Measurements from ENCODE around the gene FAM81B.

Gene FAM81B

GRCh38 chr5:95441636-95442035 is 50.5 kb downstream of the FAM81B start:
- TF ChIP-seq POLR2AphosphoS5 (IDR thresholded peaks at IDR 0.05; ENCODE audit: low read depth, low read length) (no peak), POLR2A (IDR thresholded peaks at IDR 0.05; ENCODE audit: low read depth, low read length) (no peak), TAF1 (IDR thresholded peaks at IDR 0.05; ENCODE audit: borderline replicate concordance, low read depth, low read length) (no peak)
- FAIRE-seq, result no peak
- no peak for DNase-seq (ENCODE audit: insufficient read length)

GRCh38 chr5:95445442-95445841 is 54.3 kb downstream of the FAM81B start:
- TF ChIP-seq TAF1 (IDR thresholded peaks at IDR 0.05; ENCODE audit: borderline replicate concordance, low read depth, low read length) (no peak), POLR2A (IDR thresholded peaks at IDR 0.05; ENCODE audit: low read depth, low read length) (no peak), POLR2AphosphoS5 (IDR thresholded peaks at IDR 0.05; ENCODE audit: low read depth, low read length) (no peak)
- FAIRE-seq, result no peak
- no peak for DNase-seq (ENCODE audit: insufficient read length)

GRCh38 chr5:95445995-95446394 is 54.8 kb downstream of the FAM81B start:
- no peak for TF ChIP-seq POLR2A (IDR thresholded peaks at IDR 0.05; ENCODE audit: low read depth, low read length)
- FAIRE-seq (no peak), DNase-seq (ENCODE audit: insufficient read length) (no peak)

GRCh38 chr5:95446560-95447221 is 55.5 kb downstream of the FAM81B start:
- DNase-seq (ENCODE audit: insufficient read length) (no peak), FAIRE-seq (no peak)
- TF ChIP-seq POLR2AphosphoS5 (IDR thresholded peaks at IDR 0.05; ENCODE audit: low read depth, low read length), result no peak
- no peak for TF ChIP-seq POLR2A (IDR thresholded peaks at IDR 0.05; ENCODE audit: low read depth, low read length)
- TF ChIP-seq TAF1 (IDR thresholded peaks at IDR 0.05; ENCODE audit: borderline replicate concordance, low read depth, low read length), result no peak

GRCh38 chr5:95447961-95448360 is 56.8 kb downstream of the FAM81B start:
- DNase-seq (ENCODE audit: insufficient read length), result no peak
- TF ChIP-seq TAF1 (IDR thresholded peaks at IDR 0.05; ENCODE audit: borderline replicate concordance, low read depth, low read length) (no peak), POLR2AphosphoS5 (IDR thresholded peaks at IDR 0.05; ENCODE audit: low read depth, low read length) (no peak), POLR2A (IDR thresholded peaks at IDR 0.05; ENCODE audit: low read depth, low read length) (no peak)
- no peak for FAIRE-seq

GRCh38 chr5:95448789-95449188 is 57.6 kb downstream of the FAM81B start:
- TF ChIP-seq TAF1 (IDR thresholded peaks at IDR 0.05; ENCODE audit: borderline replicate concordance, low read depth, low read length) (no peak), POLR2AphosphoS5 (IDR thresholded peaks at IDR 0.05; ENCODE audit: low read depth, low read length) (no peak), POLR2A (IDR thresholded peaks at IDR 0.05; ENCODE audit: low read depth, low read length) (no peak)
- FAIRE-seq, result no peak
- no peak for DNase-seq (ENCODE audit: insufficient read length)

GRCh38 chr5:95449460-95449859 is 58.3 kb downstream of the FAM81B start:
- DNase-seq (ENCODE audit: insufficient read length), result no peak
- FAIRE-seq, result no peak
- TF ChIP-seq POLR2AphosphoS5 (IDR thresholded peaks at IDR 0.05; ENCODE audit: low read depth, low read length) (no peak), TAF1 (IDR thresholded peaks at IDR 0.05; ENCODE audit: borderline replicate concordance, low read depth, low read length) (no peak), POLR2A (IDR thresholded peaks at IDR 0.05; ENCODE audit: low read depth, low read length) (no peak)

GRCh38 chr5:95454536-95454935 is 63.4 kb downstream of the FAM81B start:
- FAIRE-seq, result no peak
- TF ChIP-seq POLR2A (IDR thresholded peaks at IDR 0.05; ENCODE audit: low read depth, low read length) (no peak), TAF1 (IDR thresholded peaks at IDR 0.05; ENCODE audit: borderline replicate concordance, low read depth, low read length) (no peak), POLR2AphosphoS5 (IDR thresholded peaks at IDR 0.05; ENCODE audit: low read depth, low read length) (no peak)
- DNase-seq (ENCODE audit: insufficient read length), result no peak

GRCh38 chr5:95460665-95461064 is 69.5 kb downstream of the FAM81B start:
- no peak for TF ChIP-seq POLR2AphosphoS5 (IDR thresholded peaks at IDR 0.05; ENCODE audit: low read depth, low read length)
- FAIRE-seq (no peak), DNase-seq (ENCODE audit: insufficient read length) (no peak)

- FAIRE-seq, result no peak
- no peak for TF ChIP-seq POLR2A (IDR thresholded peaks at IDR 0.05; ENCODE audit: low read depth, low read length)
- TF ChIP-seq TAF1 (IDR thresholded peaks at IDR 0.05; ENCODE audit: borderline replicate concordance, low read depth, low read length), result no peak
- no peak for TF ChIP-seq POLR2AphosphoS5 (IDR thresholded peaks at IDR 0.05; ENCODE audit: low read depth, low read length)
- no peak for DNase-seq (ENCODE audit: insufficient read length)
Observed at GRCh38 chr5:95471487-95471886, 80.3 kb downstream of the FAM81B start.

GRCh38 chr5:95471942-95472341 is 80.8 kb downstream of the FAM81B start:
- DNase-seq (ENCODE audit: insufficient read length) (no peak), FAIRE-seq (no peak)
- TF ChIP-seq POLR2A (IDR thresholded peaks at IDR 0.05; ENCODE audit: low read depth, low read length) (no peak), TAF1 (IDR thresholded peaks at IDR 0.05; ENCODE audit: borderline replicate concordance, low read depth, low read length) (no peak), POLR2AphosphoS5 (IDR thresholded peaks at IDR 0.05; ENCODE audit: low read depth, low read length) (no peak)

- DNase-seq (ENCODE audit: insufficient read length) (no peak), FAIRE-seq (no peak)
- TF ChIP-seq TAF1 (IDR thresholded peaks at IDR 0.05; ENCODE audit: borderline replicate concordance, low read depth, low read length) (no peak), POLR2A (IDR thresholded peaks at IDR 0.05; ENCODE audit: low read depth, low read length) (no peak), POLR2AphosphoS5 (IDR thresholded peaks at IDR 0.05; ENCODE audit: low read depth, low read length) (no peak)
Observed at GRCh38 chr5:95484421-95484820, 93.3 kb downstream of the FAM81B start.

- DNase-seq (ENCODE audit: insufficient read length) (no peak), FAIRE-seq (no peak)
- no peak for TF ChIP-seq POLR2AphosphoS5 (IDR thresholded peaks at IDR 0.05; ENCODE audit: low read depth, low read length)
- no peak for TF ChIP-seq TAF1 (IDR thresholded peaks at IDR 0.05; ENCODE audit: borderline replicate concordance, low read depth, low read length)
- no peak for TF ChIP-seq POLR2A (IDR thresholded peaks at IDR 0.05; ENCODE audit: low read depth, low read length)
Observed at GRCh38 chr5:95486191-95486590, 95.0 kb downstream of the FAM81B start.
